HG03097 (cell line): ENCODE measurements around the gene PIK3C2G.

Experiments
- ATAC-seq: cut with Tn5 transposase; IDR thresholded peaks from one replicate; pipeline ENCODE4 v1.9.1; 2021; ENCODE audit not compliant: unreplicated experiment, low FRiP score

The PIK3C2G gene

DNA sequence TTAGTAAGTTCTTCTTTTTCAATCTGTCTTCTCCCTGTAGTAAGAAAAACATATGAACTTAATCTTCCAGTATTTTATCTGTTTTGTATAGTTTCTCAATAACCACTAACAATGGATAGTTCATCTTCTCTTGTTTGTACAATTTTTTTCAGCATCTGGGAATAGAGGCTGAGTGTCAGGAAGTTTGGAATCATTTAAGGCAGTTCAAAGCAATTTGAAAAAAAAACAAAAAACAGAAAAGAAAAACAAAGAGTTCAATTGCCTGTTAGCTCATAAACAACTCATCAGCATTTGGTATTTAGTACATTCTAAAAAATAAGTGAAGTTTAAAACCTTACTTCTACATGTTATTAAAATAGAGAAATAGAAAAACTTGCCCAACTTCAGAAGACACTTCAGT lies 359.7 kb downstream of the PIK3C2G start:
- ATAC-seq: no peak

DNA sequence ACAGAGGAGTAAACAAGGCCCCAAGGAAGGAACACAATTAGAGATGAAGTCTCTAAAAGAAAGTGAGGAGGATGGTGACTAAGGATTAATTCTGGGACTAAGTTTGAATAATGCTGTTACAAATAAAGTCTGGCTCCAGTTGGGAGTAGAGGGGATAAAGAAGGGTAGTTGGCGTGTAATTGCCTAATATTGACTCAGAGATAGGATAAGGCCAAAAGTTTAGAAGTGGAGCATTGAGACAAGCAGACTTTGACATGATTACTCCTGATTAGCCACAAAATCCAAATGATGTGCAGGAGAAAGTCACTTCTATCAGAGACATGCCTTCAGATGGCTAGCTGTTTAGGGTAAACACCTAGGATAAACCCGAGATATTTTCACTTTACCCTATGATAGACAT lies 368.1 kb downstream of the PIK3C2G start:
- ATAC-seq: no peak

DNA sequence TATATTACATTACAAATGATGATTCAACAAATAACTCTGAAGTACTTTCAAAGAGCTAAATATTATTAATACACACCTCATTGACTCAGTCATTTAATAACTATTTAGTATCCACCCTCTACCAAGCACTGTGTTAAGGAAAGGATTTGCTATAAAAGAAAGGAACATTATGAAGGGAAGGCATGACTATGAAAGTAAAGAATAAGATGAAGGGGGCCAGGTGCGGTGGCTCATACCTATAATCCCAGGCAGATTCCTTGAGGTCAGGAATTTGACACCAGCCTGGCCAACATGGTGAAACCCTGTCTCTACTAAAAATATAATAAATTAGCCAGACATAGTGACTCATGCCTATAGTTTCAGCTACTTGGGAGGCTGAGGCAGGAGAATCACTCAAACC lies 368.6 kb downstream of the PIK3C2G start:
- ATAC-seq: no peak

DNA sequence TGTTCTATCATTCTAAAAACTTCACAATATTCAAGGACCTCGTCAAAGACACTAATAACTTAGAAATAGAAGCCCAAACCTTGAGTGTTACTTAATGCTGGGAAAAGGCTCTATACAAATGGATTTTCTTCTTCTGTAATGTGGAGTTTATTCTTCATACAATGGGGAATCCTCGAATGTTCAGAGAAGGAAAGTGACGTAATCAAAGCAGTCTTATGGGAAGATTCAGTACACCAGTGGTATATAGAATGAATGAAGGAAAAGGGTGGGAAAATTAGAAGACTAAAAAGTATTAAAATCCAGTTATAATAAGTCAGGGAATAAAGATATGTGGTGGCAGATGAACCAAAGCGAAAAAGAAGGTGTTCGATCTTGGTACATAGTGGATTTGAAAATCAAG lies 370.0 kb downstream of the PIK3C2G start:
- no peak for ATAC-seq

DNA sequence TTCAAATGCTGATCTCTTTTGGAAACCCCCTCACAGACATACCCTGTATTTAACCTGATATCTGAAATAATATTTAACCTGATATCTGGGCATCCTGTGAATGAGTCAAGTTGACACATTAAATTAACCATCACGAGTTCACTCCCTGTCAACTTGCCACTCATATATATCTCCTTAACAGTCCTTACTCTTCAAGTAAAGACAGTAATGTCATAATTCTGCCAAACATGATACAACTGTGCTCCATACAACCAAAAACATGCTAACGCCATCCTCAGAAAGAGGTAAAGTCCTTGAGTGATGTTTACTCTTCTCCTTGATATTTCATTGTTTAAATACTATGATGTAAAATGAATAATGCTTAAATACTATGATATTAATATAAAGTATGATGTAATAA lies 371.5 kb downstream of the PIK3C2G start:
- ATAC-seq: no peak

DNA sequence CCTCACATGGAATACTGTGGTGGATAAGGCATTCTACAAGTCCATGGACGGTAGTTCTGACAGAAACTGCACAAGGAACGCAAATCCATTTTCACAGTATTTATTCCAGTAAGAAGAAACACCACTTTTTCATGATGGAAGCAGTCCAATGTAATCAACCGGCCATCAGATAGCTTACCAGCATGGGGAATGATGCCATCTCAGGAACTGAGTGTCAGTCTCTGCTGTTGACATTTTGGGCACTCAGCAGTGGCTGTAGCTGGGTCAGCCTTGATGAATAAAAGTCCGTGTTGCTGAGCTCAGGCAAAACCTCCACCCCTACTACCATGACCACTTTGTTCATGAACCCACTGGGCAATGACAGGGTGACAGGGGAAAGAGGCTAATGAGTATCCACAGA lies 373.1 kb downstream of the PIK3C2G start:
- no peak for ATAC-seq

DNA sequence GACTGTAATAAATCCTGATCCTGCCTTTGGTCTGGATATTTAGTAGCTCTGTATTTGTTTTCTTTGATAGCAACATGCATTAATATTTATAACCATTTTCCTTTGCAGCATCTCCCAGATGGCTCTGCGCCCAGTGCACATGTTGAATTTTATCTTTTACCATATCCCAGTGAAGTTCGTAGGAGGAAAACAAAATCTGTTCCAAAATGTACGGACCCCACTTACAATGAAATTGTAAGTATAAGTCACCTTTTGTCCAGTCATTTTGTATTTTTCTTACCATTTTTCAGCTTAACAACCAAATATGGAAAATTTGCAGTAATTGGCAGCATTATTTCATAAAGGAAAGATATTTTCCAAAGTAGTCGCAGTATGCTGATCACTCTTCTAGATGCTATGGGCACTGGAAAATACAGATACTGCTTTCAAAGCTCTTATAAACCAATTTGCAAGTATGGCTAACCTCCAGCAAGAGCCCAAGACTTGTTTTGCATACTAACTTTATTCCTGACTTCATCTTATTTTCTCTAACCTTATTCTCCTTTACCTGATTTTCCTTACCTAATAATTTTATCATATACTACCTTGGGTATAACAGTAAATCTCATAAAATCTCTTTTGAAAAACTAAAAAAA lies 379.1 kb downstream of the PIK3C2G start:
- no peak for ATAC-seq

DNA sequence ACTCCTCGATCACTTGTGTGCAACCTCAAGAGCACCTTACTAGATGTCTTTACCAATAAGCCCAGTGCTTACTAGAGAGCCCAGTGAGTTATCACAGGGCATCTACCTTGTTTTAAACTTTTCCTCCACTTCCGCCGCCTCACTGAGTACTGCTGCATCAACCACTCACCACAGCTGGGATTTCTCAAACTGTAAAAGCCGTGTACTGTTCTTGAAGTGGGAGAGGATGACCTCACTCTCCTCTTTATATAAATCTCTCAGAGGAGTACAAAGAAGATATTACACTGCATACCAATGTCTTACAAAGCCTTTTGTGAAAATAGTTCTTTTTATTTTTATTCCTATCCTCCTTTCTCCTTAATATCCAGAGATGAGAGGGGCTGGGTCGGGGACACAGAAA lies 382.4 kb downstream of the PIK3C2G start:
- ATAC-seq: no peak

DNA sequence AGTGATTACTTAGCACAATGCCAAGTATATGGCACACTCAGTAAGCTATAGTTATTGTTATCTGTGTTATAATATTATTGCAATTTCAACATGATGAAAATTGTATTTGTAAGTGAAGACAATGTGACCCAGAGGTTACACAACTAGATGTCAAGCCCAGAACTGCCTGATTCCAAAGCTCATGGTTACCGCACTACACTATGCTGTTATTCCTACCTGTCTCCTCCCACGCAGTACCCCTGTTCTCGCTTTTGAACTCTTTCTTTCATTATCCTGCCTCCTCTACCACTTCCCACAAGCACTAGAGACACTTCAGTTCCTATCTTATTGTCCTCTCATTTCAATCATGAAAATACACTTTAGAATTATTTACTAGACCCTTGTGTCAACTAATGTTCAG lies 383.2 kb downstream of the PIK3C2G start:
- no peak for ATAC-seq

DNA sequence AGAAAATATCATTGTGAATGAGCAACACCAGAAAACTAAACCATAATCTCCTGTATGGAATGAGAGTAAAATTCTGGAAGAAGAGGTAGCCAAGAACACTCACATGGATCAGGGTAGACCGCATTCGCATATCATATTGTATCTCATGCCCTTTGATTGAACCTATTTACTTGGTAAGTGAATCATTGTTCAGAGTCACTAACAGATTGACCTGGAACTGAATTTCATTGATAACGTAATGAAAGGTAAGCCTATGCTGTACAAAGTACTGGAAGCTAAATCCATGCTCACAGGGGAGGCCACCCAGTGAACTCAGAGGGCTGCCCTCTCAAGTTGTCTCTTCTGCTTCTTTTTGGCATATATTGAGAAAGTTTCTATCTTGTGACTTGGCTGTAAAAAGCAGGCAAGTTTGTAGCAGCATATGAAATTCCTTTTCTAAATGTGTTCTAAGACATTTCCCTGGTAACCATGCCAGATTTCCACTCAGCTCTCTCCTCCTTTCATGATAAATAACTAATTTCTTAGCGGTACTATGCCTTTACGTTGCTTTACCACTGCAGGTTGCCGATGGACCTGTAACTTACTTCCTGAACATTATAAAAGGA lies 385.1 kb downstream of the PIK3C2G start:
- no peak for ATAC-seq

DNA sequence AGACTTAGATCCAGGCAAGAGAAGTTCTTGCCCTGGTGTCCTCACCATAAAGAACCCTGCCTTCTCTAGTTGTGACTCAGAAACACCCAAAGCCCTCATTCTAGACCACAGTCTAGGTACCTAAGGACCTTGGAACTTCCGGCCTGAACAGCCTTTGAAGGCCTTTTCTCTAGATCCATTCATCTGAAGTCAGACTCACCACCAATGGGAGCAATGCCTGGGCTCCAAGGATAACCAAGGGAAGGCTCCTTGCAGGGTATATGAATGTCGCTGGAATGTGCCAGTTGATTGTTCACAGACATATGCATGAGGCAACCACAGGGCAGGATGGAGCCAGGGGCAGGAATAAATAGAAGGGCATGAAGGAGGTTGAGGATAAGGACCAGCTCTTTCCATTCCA lies 390.2 kb downstream of the PIK3C2G start:
- ATAC-seq: no peak

DNA sequence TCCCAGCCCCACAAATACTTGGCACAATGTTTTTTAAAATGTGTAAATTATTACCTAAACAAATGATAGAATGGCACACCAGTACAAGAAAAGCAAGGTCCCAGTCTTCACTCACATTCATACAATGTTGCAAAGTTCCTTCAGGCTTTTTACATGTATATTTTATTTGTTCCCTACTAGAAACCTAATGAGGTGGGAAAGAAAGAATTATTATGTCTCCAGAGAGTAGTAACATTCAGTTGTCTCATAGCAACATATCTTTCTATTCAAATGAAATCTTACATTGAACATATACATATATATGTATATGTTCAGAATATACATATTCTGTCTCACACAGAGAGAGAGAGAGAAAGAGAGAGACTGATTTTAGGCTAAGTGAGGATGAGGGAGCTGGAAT lies 391.3 kb downstream of the PIK3C2G start:
- no peak for ATAC-seq

DNA sequence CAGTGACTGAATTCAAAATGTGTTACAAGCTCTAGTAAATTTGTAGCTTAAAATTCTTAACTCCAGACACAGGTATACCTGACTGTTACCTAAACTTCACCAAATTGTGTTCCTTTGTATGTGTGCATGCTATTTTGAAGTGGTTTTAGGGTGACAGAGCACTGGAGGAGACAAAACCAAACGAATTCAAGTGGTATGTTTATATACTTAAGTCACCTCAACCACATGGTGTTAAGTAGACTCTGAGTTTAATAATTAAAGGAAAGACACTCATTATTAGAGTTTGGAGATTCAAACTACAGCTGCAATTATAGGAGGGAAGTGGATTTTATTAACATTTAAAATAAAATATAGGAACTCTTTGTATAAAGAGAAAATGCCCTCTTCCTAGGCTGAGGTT lies 392.1 kb downstream of the PIK3C2G start:
- ATAC-seq: no peak

DNA sequence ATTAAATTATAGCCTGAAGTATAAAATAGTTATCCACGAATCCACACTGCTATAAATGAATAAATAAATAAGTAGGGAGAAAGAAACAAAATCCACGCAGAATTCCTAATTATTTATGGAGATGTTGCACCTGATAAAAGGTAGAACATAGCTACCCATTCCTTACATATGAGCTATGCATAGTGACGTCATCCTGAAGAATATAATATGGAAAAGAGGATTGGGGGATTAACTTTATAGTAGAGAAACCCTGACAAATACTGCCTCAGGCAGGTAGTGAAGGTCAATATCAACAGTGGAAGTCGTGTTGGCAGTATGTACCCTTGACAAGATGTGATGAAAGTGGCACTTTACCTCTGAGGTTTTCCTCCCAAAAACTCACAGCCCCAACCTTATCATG lies 394.0 kb downstream of the PIK3C2G start:
- no peak for ATAC-seq

DNA sequence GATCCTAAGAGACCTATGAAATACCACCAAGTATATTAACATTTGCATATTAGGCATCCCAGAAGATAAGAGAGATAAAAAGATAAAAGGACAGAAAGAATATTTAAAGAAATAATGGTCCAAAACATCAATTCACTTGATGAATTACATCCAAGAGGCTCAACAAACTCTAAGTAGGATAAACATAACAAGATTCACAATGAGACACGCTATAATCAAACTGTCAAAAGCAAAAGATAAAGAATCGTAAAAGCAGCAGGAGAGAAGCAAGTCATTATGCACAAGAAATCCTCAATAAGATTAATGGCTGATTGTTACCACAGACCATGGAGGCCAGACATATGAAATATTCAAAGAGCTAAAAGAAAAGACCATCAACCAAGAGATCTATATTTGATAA lies 396.9 kb downstream of the PIK3C2G start:
- ATAC-seq: no peak

DNA sequence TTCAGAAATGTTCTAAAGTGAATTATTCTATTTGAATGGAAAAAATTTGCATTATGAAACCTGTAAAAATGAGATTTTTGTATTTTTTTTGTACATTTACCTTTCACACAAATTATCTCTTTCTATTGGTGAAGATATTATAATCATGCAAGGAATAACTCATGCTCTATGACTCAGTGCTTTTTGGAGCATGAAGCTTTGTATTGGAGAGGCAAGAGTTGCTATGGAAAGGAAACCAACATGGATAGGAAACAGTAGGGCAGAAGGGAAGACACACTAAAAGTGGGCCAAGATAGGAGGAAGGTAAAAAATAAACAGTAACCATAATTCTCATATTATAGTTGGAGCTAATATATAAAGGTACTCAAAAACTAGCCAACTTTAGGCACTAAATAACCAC lies 397.5 kb downstream of the PIK3C2G start:
- no peak for ATAC-seq

DNA sequence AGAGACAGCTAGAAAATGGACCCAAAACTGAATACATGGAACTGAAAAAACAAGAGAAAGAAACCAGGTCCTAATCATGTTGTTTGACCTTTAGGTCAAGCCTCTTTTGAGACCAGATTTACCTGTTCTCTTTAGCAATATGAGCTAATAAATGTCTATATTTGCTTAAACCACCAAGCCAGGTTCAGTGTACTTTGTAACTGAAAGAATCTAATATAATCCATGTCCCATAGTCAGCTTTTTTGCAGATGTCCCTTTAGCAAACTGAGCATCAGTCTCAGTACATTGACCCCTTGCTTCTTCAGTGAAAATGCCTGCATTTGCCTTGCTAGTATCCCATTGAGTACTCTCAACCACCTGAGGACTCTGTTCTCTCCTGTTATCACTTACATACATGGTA lies 414.8 kb downstream of the PIK3C2G start:
- no peak for ATAC-seq

DNA sequence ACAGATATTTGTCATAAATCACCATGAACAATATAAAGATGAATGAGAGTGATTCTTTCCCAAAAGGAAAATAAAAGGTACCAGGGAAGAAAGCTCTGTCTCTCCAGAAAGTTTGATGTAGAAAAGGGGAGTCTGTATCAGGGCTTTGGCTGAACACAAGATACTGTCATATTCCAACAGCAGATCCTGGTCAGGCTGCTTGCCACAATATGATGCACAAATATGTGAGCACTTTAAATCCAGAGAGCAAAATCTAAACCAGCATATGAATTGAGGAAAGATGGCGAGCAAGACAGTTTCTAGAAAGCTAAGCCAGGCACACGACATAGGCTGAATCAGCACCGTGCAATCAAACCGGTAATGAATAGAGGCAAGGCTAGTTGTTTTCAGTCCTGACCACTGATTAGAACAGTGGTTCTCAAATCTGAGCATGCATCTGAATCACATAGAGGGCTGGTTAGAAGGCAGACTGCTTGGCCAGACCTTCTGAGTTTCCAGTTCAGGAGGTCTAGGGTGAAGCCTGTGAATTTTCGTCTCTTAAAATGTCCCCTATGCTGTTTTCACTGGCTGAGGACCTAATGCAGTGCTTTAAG lies 415.8 kb downstream of the PIK3C2G start:
- ATAC-seq: no peak

DNA sequence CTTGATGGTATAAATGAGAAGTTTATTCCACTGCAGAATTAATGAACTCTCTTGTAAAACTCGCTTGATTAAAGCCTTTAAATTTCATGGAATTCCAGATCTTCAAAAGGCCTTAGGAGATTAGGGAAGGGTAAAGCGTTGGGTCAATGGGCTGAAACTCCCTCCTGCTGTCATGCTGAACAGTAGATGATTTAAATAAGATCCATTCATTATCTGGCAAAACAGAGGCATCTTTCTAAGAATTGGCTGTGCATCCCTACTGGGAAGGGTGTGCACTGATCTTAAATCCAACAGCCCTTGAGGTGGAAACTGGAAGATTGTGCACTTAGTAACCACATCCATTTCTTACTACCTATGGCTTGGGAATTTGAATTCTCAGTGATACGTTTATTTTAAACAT lies 420.5 kb downstream of the PIK3C2G start:
- ATAC-seq: no peak

DNA sequence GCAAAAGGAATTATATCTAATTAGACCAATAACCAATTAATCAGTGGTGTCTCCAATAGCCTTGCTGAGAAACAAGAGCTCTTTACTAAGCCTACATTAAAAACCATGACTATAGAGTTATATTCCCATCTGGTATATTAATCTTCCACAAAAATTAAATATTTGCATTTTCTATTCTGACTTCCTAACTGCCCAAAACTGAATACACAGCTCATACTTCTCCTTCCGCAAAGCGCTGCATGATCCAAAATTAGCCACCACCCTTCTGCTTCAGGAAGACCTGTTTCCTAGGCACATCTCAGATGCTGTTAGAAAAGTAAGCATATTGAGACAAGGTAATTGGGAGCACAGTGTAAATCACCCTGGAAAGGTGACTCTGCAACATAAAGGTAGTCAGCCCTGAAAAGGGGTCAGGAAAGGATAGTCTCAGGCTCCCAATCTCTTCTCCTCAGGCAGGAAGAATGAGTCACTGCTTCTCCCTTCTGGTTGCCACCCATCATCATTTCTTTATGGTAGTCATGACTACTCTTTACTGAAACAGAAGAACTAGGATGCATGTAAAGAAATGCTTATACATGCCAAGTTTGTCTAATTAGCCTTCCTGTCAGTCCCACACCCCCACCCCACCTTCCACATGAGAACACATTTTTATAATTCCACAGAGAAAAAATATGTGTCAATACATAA lies 422.2 kb downstream of the PIK3C2G start:
- ATAC-seq: no peak

DNA sequence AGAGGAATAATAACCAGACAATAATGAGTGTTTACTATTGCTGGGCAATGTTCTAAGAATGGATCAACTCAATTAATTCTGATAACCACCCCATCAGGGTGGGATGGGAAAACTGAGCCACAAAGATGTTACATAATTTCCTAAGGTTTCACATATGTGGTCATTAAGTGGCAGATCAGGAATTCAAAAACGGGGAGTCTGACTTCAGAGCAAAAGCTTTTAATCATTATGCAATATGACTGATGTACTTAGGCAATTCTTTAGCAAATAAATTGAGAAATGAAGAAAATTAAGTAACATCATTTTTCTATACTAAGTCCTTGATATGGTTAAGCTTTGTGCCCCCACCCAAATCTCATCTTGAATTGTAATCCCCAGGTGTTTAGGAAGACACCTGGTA lies 423.1 kb downstream of the PIK3C2G start:
- ATAC-seq: no peak

DNA sequence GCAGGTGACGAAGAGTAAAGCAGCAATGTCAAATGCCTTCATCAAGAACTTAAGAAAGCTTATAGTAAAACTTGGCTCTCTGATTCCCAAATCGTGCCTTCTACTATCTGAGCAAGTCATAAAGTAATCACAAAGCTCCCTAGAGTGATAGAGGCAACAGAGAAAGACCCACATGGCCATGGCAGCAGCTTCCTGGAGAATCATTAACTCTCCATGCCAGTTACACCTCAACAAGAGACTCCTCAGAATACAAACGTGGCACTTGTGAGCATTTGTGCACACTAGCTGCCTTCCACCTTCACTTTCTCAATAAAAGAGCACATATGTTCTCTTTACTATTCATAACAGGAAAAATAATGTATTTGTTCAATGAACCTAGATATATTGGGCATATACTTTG lies 428.5 kb downstream of the PIK3C2G start:
- ATAC-seq: no peak
